Hepatocyte (in vitro differentiated cells): ENCODE results near the gene NDUFS6. TPM values are rescaled to one million over a fixed set of nuclear protein-coding genes. Genes with fewer than 3 reads are reported as not detected.

Experiments used
- DNase-seq: peaks from one replicate; pipeline ENCODE4 v3.0.0-alpha.2; 2016; ENCODE audit warnings: low spot score
- H2AFZ ChIP-seq: fragments of 200-600 bp; sonication (generic); 2 replicates; pipeline ENCODE4 v1.6.0; 2016; ENCODE audit warnings: antibody characterized with exemption, mild to moderate bottlenecking
- H3K27ac ChIP-seq: fragments of 200-600 bp; sonication (generic); 2 replicates; pipeline ENCODE4 v1.5.1; 2016; ENCODE audit warnings: mild to moderate bottlenecking
- H3K27me3 ChIP-seq: fragments of 200-600 bp; sonication (generic); 2 replicates; pipeline ENCODE4 v1.6.1; 2016
- H3K36me3 ChIP-seq: fragments of 200-600 bp; sonication (generic); replicated peaks from 2 replicates; pipeline ENCODE4 v1.5.1; 2016; ENCODE audit warnings: low read depth; ENCODE audit not compliant: insufficient read depth
- H3K4me1 ChIP-seq: fragments of 200-600 bp; sonication (generic); 2 replicates; pipeline ENCODE4 v1.5.1; 2016; ENCODE audit warnings: mild to moderate bottlenecking, moderate library complexity; ENCODE audit not compliant: insufficient read depth
- H3K4me2 ChIP-seq: fragments of 200-600 bp; sonication (generic); 2 replicates; pipeline ENCODE4 v1.6.0; 2016
- H3K4me3 ChIP-seq: fragments of 200-600 bp; sonication (generic); 2 replicates; pipeline ENCODE4 v1.5.1; 2016; ENCODE audit warnings: mild to moderate bottlenecking
- H3K79me2 ChIP-seq: fragments of 200-600 bp; sonication (generic); 2 replicates; pipeline ENCODE4 v1.6.0; 2017; ENCODE audit warnings: mild to moderate bottlenecking
- H3K9me2 ChIP-seq: fragments of 200-600 bp; sonication (generic); replicated peaks from 2 replicates; pipeline ENCODE4 v1.6.0; 2017; ENCODE audit warnings: mild to moderate bottlenecking; ENCODE audit not compliant: insufficient read depth
- H3K9me3 ChIP-seq: fragments of 200-600 bp; sonication (generic); 2 replicates; pipeline ENCODE4 v1.5.1; 2016; ENCODE audit warnings: low read depth, mild to moderate bottlenecking
- H4K20me1 ChIP-seq: fragments of 200-600 bp; sonication (generic); 2 replicates; pipeline ENCODE4 v1.6.0; 2016; ENCODE audit warnings: mild to moderate bottlenecking; ENCODE audit not compliant: insufficient read depth, poor library complexity, severe bottlenecking
- CTCF ChIP-seq: fragments of 200-600 bp; sonication (generic); IDR thresholded peaks from 2 replicates; pipeline ENCODE4 v1.5.1; 2016; ENCODE audit warnings: antibody characterized with exemption, mild to moderate bottlenecking; ENCODE audit not compliant: poor library complexity
- EZH2 ChIP-seq: fragments of 200-600 bp; sonication (generic); IDR thresholded peaks from 2 replicates; pipeline ENCODE4 v1.6.1; 2016; ENCODE audit warnings: antibody characterized with exemption, mild to moderate bottlenecking, borderline replicate concordance
- EZH2phosphoT487 ChIP-seq: fragments of 200-600 bp; sonication (generic); IDR thresholded peaks from one replicate; pipeline ENCODE4 v1.6.1; 2018; ENCODE audit warnings: antibody characterized with exemption, mild to moderate bottlenecking, low read depth, moderate library complexity; ENCODE audit not compliant: unreplicated experiment, severe bottlenecking
- WGBS: methylation state at CpG from one replicate; pipeline ENCODE4 v1.1.6; 2016; ENCODE audit warnings: low lambda C conversion rate; ENCODE audit errors: missing lambda C conversion rate; 5-methylcytosine and 5-hydroxymethylcytosine counted together
- polyA plus RNA-seq: library from polyadenylated mRNA; unstranded; fragments of >200 nt; fragmentation: Nextera tagmentation; extraction: Ambion mirVana; gene quantifications from 2 replicates; pipeline ENCODE4 v1.2.1, GENCODE V29; 2016
- total RNA-seq: library from RNA; depleted of rRNA; stranded (reverse); fragments of >200 nt; gene quantifications from 2 replicates; pipeline ENCODE4 v1.2.3, GENCODE V29; 2014

The NDUFS6 gene
- total and polyA plus RNA-seq, 2 experiments from 2014 or later, result 29.3 to 108 TPM

- no peaks in the 10 kb centered on the region for H3K9me2 ChIP-seq
- 81% methylated on average over 6 of the region's 6 CpGs for WGBS
- TF ChIP-seq EZH2phosphoT487, result no peak
- no peak for TF ChIP-seq CTCF
- TF ChIP-seq EZH2, result no peak
- H2AFZ ChIP-seq, result no peak overlapping the region
- H3K4me3 ChIP-seq, result no peak overlapping the region
- no peaks in the 10 kb centered on the region for H3K4me1 ChIP-seq
- no peaks in the 10 kb centered on the region for H3K27me3 ChIP-seq
- no peak overlapping the region for H3K27ac ChIP-seq
- H3K4me2 ChIP-seq, result no peak overlapping the region
- no peak for DNase-seq
- H3K9me3 ChIP-seq, result no peaks in the 10 kb centered on the region
- no peaks in the 10 kb centered on the region for H3K79me2 ChIP-seq
- no peaks in the 10 kb centered on the region for H4K20me1 ChIP-seq
- no peaks in the 10 kb centered on the region for H3K36me3 ChIP-seq
These were observed 30.8 kb upstream of the NDUFS6 start for GRCh38 chr5:1770443-1770802.

- DNase-seq, result no peak
- H3K9me2 ChIP-seq, result no peaks in the 10 kb centered on the region
- H3K36me3 ChIP-seq, result no peaks in the 10 kb centered on the region
- H3K79me2 ChIP-seq, result no peaks in the 10 kb centered on the region
- no peaks in the 10 kb centered on the region for H3K4me1 ChIP-seq
- H3K4me3 ChIP-seq, result no peak overlapping the region
- no peaks in the 10 kb centered on the region for H3K9me3 ChIP-seq
- WGBS, result 84% methylated on average over 20 of the region's 20 CpGs
- no peaks in the 10 kb centered on the region for H3K27me3 ChIP-seq
- no peak overlapping the region for H3K4me2 ChIP-seq
- H3K27ac ChIP-seq, result no peak overlapping the region
- no peak overlapping the region for H2AFZ ChIP-seq
- no peak for TF ChIP-seq EZH2
- TF ChIP-seq CTCF, result no peak
- no peak for TF ChIP-seq EZH2phosphoT487
- no peaks in the 10 kb centered on the region for H4K20me1 ChIP-seq
These were observed 29.8 kb upstream of the NDUFS6 start for GRCh38 chr5:1771149-1772065.

GRCh38 chr5:1772634-1773033 lies 28.6 kb upstream of the NDUFS6 start:
- Histone ChIP-seq H3K4me1 (no peaks in the 10 kb centered on the region), H3K27me3 (no peaks in the 10 kb centered on the region), H3K79me2 (no peaks in the 10 kb centered on the region), H3K4me2 (no peak overlapping the region), H3K27ac (no peak overlapping the region), H3K4me3 (no peak overlapping the region), H3K9me3 (no peaks in the 10 kb centered on the region), H2AFZ (no peak overlapping the region), H3K9me2 (no peaks in the 10 kb centered on the region), H3K36me3 (no peaks in the 10 kb centered on the region), H4K20me1 (no peaks in the 10 kb centered on the region)
- WGBS, result 38% methylated on average over 5 of the region's 5 CpGs
- TF ChIP-seq EZH2, result no peak
- TF ChIP-seq CTCF, result peak; percentile 29
- TF ChIP-seq EZH2phosphoT487, result no peak
- peak; percentile 38 for DNase-seq

GRCh38 chr5:1776831-1777230 lies 24.4 kb upstream of the NDUFS6 start:
- Histone ChIP-seq H3K4me3 (no peak overlapping the region), H3K4me1 (no peaks in the 10 kb centered on the region), H3K9me2 (no peaks in the 10 kb centered on the region), H3K79me2 (no peaks in the 10 kb centered on the region), H3K4me2 (no peak overlapping the region), H3K27ac (no peak overlapping the region), H3K27me3 (no peaks in the 10 kb centered on the region), H2AFZ (no peak overlapping the region), H4K20me1 (no peaks in the 10 kb centered on the region), H3K36me3 (no peaks in the 10 kb centered on the region), H3K9me3 (no peaks in the 10 kb centered on the region)
- TF ChIP-seq CTCF (no peak), EZH2 (no peak), EZH2phosphoT487 (no peak)
- no peak for DNase-seq
- 83% methylated on average over 6 of the region's 6 CpGs for WGBS
